GM21423 (cell line): ENCODE measurements around the gene CDC5L.

Experiments used
- ATAC-seq: cut with Tn5 transposase; IDR thresholded peaks from one replicate; pipeline ENCODE4 v1.9.1; 2021; ENCODE audit warnings: mild to moderate bottlenecking, moderate library complexity; ENCODE audit not compliant: unreplicated experiment

CDC5L gene

GRCh38 chr6:44373051-44373450, 14.5 kb upstream of the CDC5L start:
- no peak for ATAC-seq

- ATAC-seq, result no peak
Observed at GRCh38 chr6:44373787-44374186, 13.7 kb upstream of the CDC5L start.

GRCh38 chr6:44375071-44375470, 12.4 kb upstream of the CDC5L start:
- ATAC-seq, result no peak

- no peak for ATAC-seq
Observed at GRCh38 chr6:44377484-44377883, 10.0 kb upstream of the CDC5L start.

GRCh38 chr6:44377971-44378370, 9.5 kb upstream of the CDC5L start:
- no peak for ATAC-seq

- ATAC-seq, result no peak
Observed at GRCh38 chr6:44381739-44382138, 5.8 kb upstream of the CDC5L start.

- no peak for ATAC-seq
Observed at GRCh38 chr6:44386364-44386928, 1.1 kb upstream of the CDC5L start.

GRCh38 chr6:44386929-44387345, 569 bp upstream of the CDC5L start:
- no peak for ATAC-seq

- no peak for ATAC-seq
Observed at GRCh38 chr6:44388135-44388487, 605 bp downstream of the CDC5L start.

GRCh38 chr6:44388887-44389286, 1.4 kb downstream of the CDC5L start:
- no peak for ATAC-seq

- ATAC-seq, result no peak
Observed at GRCh38 chr6:44390158-44390683, 2.7 kb downstream of the CDC5L start.

- ATAC-seq, result no peak
Observed at GRCh38 chr6:44395501-44395900, 8.0 kb downstream of the CDC5L start.

- ATAC-seq, result no peak
Observed at GRCh38 chr6:44396968-44397367, 9.5 kb downstream of the CDC5L start.

- no peak for ATAC-seq
Observed at GRCh38 chr6:44397424-44398164, 10.1 kb downstream of the CDC5L start.

GRCh38 chr6:44399991-44400390, 12.5 kb downstream of the CDC5L start:
- ATAC-seq, result no peak

GRCh38 chr6:44400572-44400971, 13.1 kb downstream of the CDC5L start:
- ATAC-seq, result no peak

GRCh38 chr6:44401138-44401537, 13.6 kb downstream of the CDC5L start:
- ATAC-seq, result no peak

GRCh38 chr6:44404022-44404714, 16.7 kb downstream of the CDC5L start:
- no peak for ATAC-seq

GRCh38 chr6:44404715-44405099, 17.2 kb downstream of the CDC5L start:
- no peak for ATAC-seq

- no peak for ATAC-seq
Observed at GRCh38 chr6:44407951-44408670, 20.6 kb downstream of the CDC5L start.

GRCh38 chr6:44409207-44409794, 21.8 kb downstream of the CDC5L start:
- no peak for ATAC-seq
